NCI-H2107 (cell line): ENCODE data around the gene THSD7B.

Experiments
- DNase-seq: peaks from one replicate; lab custom pipeline; 2025; lab: John Stamatoyannopoulos, UW

Gene THSD7B

DNA sequence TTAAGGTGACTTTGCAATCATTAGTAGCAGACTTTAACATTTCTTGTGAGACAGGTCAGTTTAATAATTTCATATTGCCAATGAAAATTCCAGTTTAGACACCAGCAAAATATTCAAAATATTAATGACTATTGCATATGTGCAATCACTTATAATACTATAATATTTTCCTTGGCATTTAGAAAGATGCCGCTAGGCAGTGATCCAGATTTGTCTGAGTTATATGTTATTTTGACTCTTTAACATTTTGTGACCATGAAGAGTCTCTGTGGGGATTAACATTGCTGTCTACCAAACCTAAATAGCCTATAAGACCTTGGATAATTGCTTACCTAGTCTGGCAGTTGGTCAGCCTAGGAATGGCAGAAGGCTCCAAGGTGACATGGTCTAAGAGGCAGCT, 389.6 kb downstream of the THSD7B start:
- no peak for DNase-seq

DNA sequence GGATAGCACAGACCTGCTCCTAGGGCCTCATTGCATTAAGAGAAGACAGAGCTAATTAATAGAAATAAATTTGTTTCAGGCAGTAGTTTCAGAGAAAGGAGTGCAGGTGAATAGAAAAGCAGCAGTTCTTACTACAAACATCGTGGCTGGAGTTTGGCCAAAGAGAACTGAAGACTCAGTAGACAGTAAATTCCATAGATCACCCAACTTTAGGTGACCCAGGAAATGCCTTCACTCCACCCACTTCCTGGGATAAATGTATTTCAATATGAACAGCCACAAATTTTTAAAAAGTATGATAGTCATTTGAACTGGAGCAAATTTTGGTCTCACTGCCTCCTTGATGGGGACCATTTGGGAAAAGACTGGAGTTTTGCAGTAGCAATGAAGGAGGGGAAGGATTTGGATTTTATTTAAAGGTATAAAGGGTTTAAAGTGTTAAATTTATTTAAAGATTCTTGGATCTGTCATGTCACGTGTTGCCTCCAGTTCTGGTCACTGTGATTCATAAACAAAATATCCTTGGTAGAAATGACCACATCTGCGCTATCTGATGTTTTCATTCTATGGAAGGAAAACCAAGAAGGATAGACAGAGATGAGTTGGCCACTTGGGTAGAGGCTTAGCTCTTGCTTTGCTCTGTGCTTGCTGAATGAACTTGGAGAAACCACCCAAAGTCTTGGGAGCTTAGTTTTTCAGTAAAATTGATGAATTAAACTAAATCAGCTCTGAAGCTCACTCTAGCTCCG, 390.2 kb downstream of the THSD7B start:
- no peak for DNase-seq

DNA sequence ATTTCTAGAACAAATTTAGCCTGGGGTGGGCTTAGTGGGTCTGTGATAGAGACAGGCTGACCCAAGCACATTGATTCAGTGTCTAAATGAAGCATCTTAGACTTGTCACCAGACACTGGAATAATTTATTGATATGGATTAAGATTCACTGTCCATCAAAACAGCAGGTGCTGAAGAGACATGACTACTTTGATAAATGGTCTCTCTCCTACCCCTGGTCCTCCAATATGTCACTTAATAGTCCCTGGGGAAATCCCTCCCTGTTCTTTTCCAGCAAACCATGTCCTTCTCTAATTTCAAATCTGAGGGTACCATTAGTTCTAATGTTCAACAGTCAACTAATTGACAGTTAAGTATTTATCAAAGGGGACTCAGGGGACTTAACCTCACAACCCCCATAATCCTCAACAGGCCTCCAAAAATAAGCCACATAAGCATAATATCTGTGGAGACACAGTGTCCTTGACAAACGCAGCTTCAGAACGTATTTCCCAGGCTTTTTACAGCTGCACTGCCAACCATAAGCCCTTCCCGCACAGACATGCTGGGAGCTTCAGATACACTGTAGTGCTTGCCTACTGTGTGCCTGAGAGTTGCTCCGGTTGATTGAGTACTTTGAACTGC, 391.0 kb downstream of the THSD7B start:
- DNase-seq: no peak

DNA sequence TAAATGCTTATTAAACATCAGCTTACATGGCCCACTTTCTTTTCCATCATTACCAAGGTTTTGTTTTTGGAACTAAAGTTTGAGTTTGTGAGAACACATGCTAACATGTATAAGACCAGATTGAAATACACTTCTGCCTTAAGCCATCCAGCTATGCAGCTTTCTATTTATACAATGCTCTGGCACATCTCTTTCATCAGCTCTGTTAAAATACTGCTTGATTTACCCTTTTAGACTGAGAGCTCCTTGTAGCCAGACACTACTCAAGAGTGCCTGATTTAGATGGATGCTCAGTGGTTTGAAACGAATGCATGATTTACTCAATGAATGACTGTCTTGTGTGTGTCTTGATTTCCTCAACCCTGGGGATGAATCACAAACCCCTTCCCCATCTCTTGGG, 392.5 kb downstream of the THSD7B start:
- DNase-seq: no peak

DNA sequence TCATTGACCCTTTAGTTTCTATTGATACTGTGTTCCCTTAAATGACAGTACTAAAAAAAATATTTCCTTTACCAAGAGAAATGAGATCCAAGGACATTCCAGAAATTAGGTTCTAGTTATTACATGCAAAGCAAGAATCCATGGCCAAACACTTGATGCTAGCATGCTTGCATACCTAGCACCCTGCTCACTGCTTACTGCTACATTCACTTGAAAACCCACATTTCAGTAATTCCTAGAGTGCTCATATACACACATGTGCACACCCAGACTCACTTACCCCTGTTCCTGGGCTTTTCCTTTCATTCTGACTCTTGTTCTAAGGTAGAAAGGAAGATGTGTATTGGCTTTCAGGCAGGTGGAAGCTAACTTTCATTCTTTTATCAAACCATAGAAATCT, 395.9 kb downstream of the THSD7B start:
- no peak for DNase-seq

DNA sequence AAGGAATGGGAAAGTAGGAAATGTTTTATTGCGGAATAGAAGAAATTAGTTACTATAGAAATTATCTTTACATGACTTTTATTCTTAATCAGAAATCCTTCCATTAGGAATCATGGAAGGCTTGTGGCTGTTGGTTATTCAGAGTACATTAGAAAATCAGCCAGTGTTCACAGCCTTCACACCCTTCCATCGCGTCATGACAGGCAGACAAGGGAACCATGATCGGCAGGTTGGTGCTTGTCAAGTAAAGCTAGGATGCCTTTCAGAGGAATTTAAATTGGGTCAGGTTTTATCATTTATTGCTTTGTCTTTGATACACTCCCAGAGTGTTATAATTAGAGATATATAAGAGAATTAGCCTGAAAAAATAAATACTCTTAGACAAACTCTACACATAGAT, 400.6 kb downstream of the THSD7B start:
- DNase-seq: no peak

DNA sequence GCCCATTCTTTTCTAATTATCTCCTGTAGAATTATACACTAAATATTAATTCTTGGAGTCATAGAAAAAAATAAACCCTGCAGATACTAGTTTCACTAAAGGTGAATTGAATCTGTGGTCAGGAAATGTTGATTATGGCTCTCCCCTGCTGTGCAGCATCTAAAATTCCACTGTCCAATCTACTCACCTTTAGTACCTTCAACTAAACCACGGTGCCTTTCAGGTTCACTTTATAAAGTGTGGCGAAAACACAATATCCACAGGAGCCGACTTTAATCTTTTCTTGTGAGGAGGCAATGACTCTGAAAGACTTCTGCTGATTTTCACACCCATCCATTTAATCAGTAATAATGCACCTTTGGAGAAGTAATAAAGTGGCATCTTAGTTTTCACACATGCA, 402.3 kb downstream of the THSD7B start:
- DNase-seq: no peak

DNA sequence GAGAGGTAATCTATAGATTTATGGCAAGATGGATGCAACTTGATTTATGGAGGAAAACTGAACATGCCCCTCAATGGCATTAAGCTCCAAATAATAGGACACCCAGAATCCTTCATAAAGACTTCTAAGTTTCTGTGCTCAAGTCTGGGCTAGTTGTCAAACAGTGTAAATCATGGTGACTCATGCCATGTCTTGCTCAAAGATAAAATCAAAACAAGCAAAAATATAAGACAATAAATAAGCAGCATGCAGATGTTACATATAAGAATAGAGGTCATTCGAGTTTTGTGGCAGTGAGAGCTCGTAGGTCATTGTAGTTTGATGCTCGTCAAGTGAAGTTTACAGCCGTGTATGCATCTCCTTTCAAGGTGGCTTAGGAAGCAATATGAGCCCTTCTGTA, 403.2 kb downstream of the THSD7B start:
- no peak for DNase-seq

DNA sequence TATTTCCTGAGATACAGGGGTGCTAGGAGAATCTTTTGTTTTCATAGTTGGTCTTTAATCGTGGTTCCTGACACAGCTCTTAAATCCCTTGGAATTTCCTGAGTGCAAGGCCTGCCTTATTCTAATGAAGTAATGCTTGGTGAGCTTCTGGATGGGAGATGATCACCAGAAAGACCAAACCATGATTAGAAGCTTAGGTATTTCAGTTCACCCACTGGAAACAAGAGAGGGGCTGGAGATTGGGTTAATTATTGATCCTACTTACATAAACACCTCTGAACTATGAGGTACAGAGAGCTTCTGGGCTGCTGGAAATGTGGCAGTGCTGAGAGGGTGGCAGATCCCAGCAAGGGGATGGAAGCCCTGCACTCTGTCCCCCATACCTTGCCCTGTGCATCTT, 406.8 kb downstream of the THSD7B start:
- no peak for DNase-seq

DNA sequence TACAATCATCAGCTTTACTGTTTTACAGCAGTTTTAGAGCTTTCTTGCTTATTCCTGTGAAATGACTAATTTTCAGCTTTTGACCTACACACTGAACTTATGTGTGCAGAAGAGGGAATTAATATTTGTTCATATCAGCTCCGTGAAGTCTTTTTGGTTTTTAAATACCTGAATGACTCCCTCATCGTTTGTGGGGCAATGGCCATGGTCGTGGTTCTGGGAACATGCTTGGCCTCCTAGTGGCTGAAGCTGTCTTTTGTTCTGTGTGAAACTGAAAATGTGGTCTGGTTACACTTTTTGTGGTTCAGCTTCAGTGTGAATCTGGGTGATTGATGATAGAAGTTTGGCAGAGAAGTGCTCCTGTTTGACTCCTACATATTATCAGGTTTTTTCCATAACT, 408.1 kb downstream of the THSD7B start:
- no peak for DNase-seq

DNA sequence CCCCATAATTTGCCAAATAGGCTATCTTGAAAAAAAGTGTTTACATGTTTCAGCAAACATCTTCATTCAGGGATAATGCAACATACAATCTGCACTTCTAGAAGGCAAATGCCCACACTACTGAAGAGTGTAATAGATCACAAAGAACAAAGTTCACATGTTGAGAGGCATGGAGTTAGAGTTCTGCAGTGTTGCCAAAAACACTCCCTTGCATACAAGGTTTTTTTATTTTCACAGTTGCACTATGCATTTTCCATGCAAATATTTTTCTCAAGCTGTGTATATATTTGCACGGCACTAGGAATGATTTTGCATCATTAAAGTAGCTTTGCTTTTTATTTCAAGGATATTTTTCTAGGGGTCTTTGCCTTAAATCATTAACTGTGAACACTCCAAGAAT, 409.9 kb downstream of the THSD7B start:
- no peak for DNase-seq

DNA sequence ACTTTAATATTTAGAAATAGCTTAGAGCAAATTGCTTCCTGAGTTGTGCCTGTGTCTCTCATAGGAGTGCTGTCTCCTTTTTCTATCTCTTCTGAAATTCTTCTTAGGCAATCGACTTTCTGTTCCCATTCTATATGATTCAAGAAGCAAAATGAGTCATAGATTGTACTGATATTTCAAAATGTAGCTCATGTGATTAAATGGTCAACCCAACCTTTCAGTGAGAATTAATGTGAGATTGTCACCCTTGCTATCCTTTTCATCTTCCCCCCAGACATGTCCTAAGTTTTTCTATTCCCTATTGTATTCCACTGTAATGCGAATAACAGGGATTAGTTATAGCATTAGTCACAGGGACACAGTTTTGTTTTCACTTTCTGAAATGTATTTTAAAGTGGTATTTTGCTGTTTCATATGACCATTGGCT, 413.6 kb downstream of the THSD7B start:
- DNase-seq: no peak

DNA sequence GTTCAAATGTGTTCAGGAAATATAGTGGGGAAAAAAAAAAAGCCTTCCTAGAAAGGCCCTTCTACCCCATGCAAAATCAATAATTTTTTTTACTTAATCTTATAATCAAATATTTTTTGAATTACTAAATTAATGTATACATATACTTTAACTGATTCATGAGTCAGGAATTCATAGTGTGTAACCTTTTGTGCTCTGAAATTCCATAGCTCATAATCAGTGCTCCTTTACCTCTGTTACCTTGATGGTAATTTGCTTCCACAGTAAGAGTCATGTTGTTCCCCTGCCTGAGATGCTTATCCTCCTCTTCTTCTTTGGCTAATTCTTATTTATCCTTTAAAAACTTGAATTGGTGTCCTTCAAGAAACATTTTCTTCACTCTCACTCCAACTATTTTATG, 414.2 kb downstream of the THSD7B start:
- no peak for DNase-seq

DNA sequence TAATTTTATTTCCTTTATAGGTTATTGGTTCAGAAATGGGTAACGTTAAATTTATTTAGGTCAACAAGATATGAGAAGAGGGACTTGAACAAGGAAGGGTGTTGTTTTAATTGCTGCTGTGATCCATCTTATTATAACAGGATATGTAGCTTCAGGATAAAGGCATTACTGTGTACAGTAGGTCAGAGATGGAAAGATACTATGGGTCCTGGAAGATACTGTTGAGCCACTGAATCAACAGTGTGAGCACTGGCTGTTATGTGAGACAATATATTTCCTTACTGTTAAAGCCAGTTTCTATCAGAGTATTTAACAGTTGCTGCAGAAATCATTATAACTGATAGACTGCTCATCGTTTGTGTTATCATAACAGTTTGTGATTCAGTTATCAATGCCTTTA, 414.7 kb downstream of the THSD7B start:
- no peak for DNase-seq

DNA sequence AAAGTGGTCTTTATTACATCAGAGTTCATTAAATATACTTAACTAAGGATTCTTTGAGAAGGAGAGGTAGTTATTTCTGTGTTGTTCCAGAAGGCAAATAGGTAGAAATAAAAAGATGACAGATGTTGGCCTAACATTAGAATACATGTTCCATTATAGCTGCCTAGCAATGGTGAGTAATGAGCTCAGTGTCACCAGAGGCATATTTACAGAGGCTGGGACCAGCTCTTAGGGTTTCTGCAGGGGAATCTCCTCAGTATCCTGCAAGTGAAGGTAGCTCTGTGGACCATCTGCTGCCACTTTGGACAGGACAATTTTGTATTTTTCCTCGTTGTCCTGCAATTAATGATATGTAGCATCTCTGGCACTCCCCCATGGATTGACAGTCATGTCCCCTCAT, 416.0 kb downstream of the THSD7B start:
- no peak for DNase-seq

DNA sequence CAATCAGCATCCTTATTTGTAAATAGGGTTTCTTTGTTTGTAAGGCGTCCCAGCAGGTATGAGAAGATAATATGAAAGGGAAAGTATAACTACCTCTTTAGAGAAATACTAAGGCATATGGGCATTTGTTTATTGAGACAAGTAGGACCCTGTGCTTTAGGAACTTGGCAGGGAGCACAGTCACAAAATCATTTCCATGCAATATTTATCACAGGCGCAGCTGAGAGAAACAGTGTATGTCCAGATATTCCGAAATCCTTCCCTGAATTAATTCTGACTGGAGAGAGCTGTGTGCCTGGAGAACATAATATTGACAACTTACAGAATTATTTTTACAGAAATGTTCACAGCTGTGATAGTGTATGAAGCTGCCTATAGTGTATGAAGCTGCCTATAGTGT, 416.7 kb downstream of the THSD7B start:
- DNase-seq: no peak

DNA sequence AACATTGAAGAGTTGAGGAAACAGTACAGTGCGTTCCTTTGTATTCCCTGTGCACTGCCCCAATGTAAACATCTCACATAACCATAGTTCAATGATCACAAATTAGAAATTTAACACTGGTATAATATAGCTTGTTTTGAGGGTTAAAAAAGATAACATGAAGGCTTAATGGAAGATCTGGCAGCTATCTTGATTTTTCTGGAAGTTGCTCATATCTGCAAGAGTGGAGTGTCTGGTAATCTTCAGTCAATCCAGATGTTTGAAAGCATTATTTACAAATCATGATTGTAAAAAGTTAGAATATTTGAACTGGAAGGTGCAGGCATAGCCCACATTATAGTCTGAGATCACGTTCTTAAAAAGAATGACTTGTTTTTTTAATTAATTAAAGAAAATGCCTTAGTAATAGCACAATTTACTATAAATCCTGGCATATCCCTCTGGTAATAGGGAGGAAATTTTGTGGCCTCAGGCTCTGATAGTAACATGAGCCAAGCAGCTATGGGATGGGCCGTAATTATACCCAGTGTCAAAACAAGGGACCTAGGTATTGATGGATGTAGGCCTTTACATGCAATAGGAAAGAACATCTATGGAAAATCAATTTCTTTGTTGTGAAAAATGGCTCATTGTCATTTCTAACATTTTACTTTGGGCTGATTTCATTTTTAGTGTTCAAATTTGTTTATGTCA, 418.0 kb downstream of the THSD7B start:
- DNase-seq: no peak

DNA sequence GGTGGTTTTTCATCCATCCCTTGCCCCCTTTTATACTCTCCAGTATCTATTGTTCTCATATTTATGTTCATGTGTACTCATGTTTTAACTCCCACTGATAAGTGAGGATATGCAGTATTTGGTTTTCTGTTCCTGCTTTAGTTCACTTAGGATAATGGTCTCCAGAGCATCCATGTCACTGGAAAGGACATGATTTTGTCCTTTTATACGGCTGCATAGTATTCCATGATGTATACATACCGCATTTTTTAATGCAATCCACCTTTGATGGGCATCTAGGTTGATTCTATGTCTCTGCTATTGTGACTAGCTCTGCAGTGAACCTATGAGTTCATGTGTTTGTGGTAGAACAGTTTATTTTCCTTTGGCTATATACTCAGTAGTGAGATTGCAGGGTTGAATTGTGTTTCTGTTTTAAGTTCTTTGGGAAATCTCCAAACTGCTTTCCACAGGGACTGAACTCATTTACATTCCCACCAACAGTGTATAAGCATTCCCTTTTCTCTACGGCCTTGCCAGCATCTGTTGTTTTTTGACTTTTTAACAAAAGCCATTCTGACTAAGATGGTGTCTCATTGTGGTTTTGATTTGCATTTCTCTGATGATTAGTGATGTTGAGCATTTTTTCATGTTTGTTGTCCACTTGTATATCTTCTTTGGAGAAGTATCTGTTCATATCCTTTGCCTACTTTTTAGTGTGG, 420.2 kb downstream of the THSD7B start:
- no peak for DNase-seq

DNA sequence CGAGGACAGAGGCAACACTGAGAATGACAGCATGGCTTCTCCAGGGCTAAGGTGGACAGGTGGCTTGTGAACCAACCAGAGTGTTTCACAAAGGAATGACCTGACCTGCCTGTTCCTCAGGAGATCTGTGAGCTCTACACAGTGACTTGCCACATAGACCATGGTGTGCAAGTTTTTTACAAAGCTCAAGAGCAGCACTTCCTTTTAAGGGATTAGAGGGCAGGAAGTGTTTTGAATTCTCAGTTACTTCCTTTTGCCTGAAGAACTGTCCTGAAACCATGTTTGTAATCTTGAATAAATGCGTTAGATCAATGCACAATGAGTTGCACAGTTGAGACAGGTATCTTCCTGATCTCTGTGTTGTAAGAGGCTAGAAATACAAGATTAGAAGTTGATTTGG, 421.9 kb downstream of the THSD7B start:
- DNase-seq: no peak

DNA sequence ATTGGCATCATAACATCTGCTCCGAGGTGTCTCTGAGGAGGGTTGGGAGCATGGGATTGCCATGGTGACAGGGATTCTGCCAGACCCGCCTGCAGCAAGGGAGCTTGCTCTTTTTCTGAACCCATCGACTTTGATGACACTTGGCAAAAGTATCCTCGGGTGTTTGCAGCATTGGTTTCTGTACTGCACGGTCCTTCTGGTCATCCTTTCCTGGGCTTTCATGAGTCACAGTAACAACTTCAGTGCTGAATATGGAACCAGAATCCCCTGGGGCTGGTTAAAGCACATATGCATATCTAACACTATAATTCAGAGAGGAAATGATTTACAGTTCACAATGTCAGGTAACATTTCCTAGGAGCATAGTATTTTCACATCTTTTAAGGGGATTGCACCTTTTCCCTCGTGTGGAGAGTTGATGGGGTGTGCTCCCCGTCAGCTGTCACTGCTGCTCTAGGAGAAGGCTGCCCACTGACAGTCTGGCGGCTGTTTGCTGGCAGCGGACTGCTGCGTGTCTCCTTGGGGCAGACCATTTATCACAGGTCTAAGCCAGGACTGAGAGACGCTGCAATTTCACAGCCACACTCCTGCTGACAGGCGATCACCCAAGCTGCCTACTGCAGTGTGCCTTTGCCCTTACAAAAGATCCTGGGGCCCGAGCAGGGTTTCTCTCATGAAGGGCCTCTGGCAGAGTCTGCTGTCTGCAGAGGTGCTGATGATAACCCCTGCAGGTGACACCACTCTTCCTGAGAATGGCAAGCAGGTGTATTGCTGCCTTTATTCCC, 425.3 kb downstream of the THSD7B start:
- DNase-seq: no peak

DNA sequence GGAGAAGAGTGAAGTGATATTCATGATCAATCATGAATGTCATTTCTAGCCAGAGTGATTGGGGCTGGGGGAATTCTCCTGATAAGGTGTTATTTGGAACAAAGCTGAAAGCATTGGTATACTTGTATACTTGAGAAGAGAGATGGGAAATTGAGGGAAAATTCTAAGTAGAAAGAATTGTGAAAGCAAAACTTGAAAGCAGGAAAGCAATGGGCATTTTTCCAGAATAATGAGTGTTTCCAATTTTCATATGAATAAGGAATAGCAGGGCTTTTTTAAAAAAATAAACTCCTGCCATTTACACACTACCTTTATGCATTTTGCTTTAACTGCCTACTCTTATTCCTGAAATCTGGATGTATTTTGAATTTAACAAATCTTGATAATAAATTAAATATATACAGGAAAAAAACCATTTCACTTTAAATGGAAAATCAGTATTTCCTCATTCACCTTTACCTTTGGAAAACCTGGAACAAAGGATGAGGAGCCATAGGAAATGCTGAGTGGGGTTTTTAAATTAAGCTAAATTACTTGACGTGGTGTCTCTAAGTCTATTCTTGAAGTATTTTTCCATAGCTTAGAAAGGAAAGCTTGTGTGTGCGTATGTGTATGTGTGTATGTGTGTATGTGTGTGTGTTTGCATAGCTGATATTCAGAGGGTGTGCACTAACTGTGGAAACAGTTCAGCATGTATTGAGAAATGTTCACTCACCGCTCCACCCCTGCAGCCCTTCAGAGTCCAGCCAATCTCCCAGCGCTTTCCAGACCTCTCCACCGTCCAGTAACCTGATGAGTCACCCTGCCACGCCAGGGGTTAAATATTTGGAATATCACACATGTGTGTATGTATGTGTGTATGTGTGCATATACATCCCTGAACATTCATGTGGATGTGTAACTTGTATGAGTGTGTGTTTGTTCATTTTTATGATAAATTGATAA, 427.3 kb downstream of the THSD7B start:
- DNase-seq: no peak
